SW 1271 (cell line): ENCODE data around the gene FAM111A.

Source experiments
- DNase-seq, 2 experiments: peaks; one replicate each; lab custom pipeline; 2025; lab: John Stamatoyannopoulos, UW

The FAM111A gene

GRCh38 chr11:59179121-59179520 lies 36.5 kb downstream of the FAM111A start:
- DNase-seq = no peak

- DNase-seq = no peak
Measured at GRCh38 chr11:59180168-59180776, 37.6 kb downstream of the FAM111A start.

GRCh38 chr11:59180907-59181306 lies 38.3 kb downstream of the FAM111A start:
- no peak for DNase-seq

- no peak for DNase-seq
Measured at GRCh38 chr11:59181746-59182456, 39.2 kb downstream of the FAM111A start.

- DNase-seq = no peak
Measured at GRCh38 chr11:59182457-59183151, 39.9 kb downstream of the FAM111A start.

GRCh38 chr11:59183771-59184170 lies 41.1 kb downstream of the FAM111A start:
- no peak for DNase-seq

- DNase-seq = no peak
Measured at GRCh38 chr11:59184691-59185339, 42.2 kb downstream of the FAM111A start.

- no peak for DNase-seq
Measured at GRCh38 chr11:59185386-59185945, 42.8 kb downstream of the FAM111A start.

GRCh38 chr11:59186130-59186594 lies 43.5 kb downstream of the FAM111A start:
- no peak for DNase-seq

GRCh38 chr11:59187035-59187434 lies 44.4 kb downstream of the FAM111A start:
- no peak for DNase-seq

GRCh38 chr11:59187587-59187986 lies 44.9 kb downstream of the FAM111A start:
- no peak for DNase-seq

- DNase-seq = no peak
Measured at GRCh38 chr11:59188954-59189353, 46.3 kb downstream of the FAM111A start.

- DNase-seq = no peak
Measured at GRCh38 chr11:59189986-59190385, 47.3 kb downstream of the FAM111A start.

GRCh38 chr11:59191095-59191494 lies 48.4 kb downstream of the FAM111A start:
- no peak for DNase-seq

GRCh38 chr11:59191890-59192289 lies 49.2 kb downstream of the FAM111A start:
- no peak for DNase-seq

- DNase-seq = no peak
Measured at GRCh38 chr11:59192446-59193020, 49.9 kb downstream of the FAM111A start.

- DNase-seq = no peak
Measured at GRCh38 chr11:59193587-59194130, 51.0 kb downstream of the FAM111A start.

- no peak for DNase-seq
Measured at GRCh38 chr11:59195586-59195985, 52.9 kb downstream of the FAM111A start.

- DNase-seq = no peak
Measured at GRCh38 chr11:59196777-59197176, 54.1 kb downstream of the FAM111A start.

- no peak for DNase-seq
Measured at GRCh38 chr11:59197991-59198390, 55.3 kb downstream of the FAM111A start.

GRCh38 chr11:59198726-59199125 lies 56.1 kb downstream of the FAM111A start:
- DNase-seq = no peak
